NCI-H1694 treated with DMSO at 0.1 percent for 48 hours (cell line): Measurements from ENCODE around the gene NPHP1.
"Not testable (repeated sequence)": the region's sequence is repeated elsewhere in the genome, so short reads cannot be mapped to it uniquely, and the experiment has no call there.

Source experiments
- DNase-seq: peaks from one replicate; lab custom pipeline; 2025; lab: John Stamatoyannopoulos, UW

Gene NPHP1

GRCh38 chr2:110126906-110127305 is 77.9 kb downstream of the NPHP1 start:
- no peak for DNase-seq

DNA sequence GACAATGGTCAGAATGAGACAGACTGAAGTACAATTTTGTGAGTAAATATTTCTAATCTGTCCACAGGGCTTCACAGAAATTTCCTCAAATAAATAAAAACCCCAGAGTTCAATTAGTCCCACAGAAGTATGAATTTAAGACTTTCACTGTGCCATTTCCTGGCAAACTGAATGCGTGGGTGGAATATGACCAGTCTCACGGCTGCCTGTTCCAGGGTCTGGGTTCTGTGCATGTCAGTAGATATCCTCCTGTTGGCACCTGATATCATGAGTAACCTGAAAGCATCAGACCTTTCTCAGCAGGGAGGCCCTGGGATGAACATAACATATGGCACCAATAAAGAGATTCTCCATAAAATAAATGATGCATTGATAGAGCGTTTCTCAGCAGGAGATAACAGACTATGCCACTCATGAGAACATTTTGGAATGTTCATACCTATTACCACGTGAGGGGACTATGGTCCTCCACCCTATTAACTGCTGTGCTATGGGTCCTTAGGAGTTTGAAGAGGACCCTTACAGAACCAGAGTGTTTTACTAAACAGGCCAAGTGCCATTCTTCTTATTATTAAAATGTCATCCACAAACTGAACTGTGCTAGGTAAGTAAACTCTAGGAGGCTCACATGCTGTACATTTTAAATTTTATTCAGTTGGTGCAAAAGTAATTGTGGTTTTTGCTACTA is 78.6 kb downstream of the NPHP1 start:
- DNase-seq, result no peak

- DNase-seq, result no peak
These were observed 79.7 kb downstream of the NPHP1 start for GRCh38 chr2:110124939-110125691.

- no peak for DNase-seq
These were observed 80.6 kb downstream of the NPHP1 start for GRCh38 chr2:110124038-110124825.

DNA sequence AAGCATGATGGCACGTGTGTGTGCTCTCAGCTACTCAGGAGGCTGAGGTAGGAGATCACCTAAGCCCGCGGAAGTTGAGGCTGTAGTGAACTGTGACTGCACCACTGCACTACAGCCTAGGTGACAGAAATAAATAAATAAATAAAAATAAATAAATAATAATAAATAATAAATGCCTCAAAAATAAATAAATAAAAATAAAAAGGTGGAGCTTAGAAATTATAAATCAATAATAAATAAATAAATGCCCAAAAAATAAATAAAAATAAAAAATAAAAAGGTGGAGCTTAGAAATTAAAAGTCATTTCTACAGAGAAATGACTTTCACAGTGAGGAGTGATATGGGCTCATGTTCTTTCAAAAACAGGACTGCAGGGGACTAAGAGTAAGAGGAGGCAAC is 83.2 kb downstream of the NPHP1 start:
- no peak for DNase-seq

DNA sequence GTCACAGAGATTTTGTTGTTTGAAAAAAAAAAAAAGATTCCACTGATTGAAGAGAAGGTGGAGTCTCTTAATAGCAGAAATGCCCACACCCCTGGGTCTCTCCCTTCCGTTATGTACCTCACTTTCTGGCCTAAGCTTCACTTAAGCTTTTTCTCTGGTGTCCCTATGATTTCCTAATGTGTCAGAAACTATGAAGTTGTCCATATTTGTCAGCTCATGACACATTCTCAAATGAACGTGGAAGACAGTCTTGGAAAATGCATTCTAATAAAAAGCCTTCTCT is 83.8 kb downstream of the NPHP1 start:
- DNase-seq, result no peak

GRCh38 chr2:110120171-110121051 is 84.4 kb downstream of the NPHP1 start:
- DNase-seq, result no peak

DNA sequence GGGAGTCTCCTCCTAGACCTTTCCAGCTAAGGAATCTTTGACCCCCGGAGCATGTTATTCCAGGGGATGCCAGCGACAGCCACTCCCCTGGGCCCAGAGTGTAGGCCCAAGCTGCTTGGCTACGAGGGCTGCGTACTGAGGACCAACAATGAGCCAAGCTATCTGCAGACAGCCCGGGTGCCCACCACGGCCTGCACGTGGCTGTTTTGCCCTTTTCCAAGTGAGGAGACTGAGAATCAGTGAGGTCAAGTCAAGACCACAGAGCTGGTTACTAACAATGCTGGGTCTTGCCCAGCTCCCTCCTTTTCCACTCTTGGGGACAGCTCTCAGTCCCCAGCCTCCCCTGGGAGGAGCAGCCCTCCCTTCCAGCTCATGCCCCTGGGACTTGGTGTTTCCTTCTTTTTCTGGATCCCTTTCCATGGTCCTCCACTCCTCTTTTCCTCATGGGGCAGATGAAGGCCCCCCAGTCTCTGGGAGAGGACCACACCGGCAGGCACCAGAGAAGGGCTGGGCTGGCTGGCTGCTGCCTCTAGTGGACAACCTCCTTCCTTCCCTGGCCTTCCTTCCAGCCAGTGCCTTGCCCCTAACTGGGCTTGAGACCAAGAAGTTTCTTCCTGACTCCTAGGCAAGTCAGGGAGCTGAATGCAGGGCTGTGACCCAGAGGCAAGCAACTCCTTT is 88.6 kb downstream of the NPHP1 start:
- DNase-seq, result no peak

- no peak for DNase-seq
These were observed 89.4 kb downstream of the NPHP1 start, which contains the start of gene MALL for GRCh38 chr2:110115291-110116032. MALL (minus strand) TSS chr2:110115822; CDS start chr2:110115792, 30 bp downstream.

DNA sequence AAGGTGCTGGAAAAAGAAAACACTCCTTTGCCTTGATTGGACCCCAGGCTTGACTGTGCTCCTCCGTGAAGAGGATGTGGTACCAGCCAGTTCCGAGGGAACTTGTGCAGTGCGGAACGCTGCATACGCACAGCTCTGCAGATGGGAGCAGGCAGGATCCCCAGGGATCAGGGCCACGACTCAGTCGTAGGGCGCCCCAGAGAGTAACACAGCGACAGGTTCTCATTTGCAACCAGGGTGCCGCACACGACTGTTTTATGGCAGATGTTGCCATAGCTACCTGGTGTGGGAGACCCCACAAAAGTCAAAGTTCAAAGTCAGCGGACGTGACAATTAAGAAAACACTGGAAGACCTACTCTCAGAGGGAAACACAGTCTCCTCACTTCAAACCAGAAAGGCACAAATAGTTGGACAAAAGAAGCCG is 90.0 kb downstream of the NPHP1 start:
- DNase-seq, result no peak

DNA sequence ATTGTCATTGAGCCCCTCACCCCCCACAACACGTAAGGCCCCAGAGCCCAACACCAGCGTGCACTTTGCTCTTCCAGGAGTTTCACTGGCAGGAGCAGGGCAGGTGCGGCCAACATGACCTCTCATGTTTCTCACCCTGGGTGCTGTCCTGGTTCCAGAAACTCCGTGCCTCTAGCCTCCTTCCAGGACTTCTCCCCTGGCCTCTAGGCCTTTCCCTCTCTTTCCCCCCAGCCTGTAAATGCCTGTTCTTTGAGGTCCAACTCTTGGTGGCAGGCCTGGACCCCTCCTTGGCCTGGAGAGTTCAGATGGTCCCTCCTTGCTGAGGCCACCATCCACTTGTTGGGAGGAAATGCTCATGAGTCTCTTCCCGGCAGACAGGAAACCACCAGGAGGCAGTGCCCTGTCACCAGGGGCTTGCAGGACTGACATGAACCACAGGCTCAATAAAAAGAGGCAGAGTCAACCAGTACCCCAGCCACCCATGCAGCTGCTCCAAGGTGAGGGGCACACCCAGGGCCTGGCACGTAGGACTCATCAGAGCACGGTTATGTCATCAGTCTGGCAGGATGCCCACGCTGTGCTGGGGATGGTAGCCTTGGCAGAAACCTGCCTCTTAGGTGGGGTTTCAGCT is 90.7 kb downstream of the NPHP1 start:
- DNase-seq, result no peak

GRCh38 chr2:110108291-110108690 is 96.5 kb downstream of the NPHP1 start:
- DNase-seq, result not testable (repeated sequence)

GRCh38 chr2:110107092-110108079 is 97.4 kb downstream of the NPHP1 start:
- DNase-seq, result no peak

DNA sequence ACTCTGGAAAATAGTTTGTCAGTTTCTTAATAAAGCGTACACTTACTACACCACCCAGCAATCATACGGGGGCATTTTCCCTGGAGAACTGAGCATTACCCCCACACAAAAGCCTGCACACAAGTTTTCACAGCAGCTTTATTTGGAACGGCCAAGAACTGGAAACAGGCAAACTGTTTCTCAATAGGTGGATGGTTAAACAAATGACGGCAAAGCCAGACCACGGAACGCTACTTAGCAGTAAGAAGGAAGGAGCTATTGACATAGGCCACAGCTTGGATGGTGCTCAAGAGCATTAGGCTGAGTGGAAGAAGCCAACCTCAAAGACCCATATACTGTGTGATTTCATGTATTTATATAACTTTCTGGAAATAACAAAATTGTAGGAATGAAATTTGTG is 98.2 kb downstream of the NPHP1 start:
- no peak for DNase-seq

DNA sequence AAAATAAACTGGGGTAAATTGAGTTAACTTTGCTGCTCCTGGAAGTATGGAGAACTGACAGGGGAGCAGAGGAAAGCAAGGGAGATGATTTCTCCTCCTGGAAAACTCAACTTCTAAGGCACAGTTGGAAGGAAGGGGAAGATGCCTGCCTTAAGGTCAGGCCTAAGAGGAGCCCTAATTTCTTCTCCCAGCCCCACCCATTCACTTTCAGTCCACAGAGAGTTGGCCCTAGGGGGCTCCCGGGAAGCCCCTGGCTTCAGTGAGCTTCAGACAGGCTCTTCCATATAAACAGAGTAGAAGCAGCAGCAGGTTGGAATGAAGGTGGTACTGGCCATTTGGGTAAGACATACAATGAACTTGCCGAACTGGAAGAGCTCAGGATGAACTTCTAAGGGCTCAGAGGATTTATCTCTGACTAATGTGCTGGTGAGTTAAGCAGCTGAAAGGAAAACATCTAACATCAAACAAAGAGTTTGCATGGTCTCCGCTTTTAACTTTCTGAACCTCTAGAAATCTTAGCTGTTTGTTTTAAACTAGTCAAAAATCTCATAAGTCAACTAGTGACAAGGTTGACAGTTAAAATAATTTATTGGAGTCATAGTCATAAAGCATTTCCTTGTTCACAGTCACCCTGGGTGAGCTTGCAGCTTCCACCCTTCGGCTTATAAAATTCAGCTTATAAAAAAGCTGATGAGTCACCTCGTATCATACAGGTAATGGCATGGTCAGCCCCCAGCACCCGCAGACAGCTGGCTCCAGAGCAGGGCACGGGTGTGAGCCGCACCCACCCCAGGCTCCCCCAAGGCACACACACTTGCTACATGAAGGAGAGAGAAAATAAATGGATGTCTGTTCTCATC is 99.0 kb downstream of the NPHP1 start:
- DNase-seq, result no peak

GRCh38 chr2:110105183-110105582 is 99.6 kb downstream of the NPHP1 start:
- DNase-seq, result no peak

DNA sequence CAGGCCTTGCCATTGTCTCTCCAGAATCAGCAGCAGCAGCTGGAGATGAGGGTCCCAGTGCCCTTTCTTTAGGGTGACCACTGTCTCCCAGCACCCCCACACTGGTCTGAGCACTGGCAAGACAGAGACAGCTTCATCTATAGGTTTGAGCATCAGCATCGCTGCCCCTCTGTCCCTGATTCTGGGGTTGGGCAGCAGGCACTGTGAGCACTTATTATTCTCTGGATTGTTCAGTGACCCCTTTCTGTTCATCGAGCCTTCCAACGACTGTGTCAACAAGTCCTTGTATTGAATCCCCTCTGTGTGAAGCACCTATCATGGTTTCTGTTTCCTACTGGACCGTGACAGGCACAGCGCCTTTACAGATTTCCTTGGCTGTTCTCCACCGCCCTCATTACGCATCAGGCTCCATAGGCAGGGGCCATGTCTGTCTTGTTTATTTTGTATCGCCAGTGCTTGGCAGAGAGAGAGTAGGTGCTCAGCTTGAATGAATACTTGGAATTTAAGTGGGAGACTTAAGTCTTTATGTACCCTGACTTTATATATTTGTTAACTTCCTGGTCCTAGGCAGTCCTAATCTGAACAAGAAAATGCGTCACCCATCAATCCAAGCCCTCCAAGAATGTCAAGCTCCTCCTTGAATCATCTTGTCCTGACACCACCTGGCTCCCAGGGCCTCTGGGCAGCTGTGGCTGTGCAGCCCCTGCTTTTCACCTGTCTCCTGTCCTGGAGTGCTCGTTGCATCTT is 100.6 kb downstream of the NPHP1 start:
- DNase-seq, result no peak
